ENCODE data around the gene FAM187B.

DNA sequence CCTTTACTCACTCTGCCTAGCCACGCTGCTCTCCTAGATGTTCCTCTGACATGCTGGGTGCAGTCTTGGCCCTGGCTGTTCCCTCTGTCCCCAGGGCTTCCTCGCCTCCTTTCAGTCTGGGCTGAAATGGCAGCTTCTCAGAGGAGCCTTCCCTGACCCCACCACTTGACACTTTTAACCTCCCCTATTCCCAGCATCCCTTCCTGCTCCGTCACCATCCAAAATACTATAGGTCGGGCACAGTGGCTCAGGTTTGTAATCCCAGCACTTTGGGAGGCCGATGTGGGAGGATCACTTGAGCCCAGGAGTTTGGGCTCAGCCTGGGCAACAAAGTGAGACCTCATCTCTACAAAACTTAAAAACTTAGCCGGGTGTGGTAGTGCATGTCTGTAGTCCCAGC is 2.6 kb downstream of the FAM187B start:
- TF ChIP-seq, protein P1, sequence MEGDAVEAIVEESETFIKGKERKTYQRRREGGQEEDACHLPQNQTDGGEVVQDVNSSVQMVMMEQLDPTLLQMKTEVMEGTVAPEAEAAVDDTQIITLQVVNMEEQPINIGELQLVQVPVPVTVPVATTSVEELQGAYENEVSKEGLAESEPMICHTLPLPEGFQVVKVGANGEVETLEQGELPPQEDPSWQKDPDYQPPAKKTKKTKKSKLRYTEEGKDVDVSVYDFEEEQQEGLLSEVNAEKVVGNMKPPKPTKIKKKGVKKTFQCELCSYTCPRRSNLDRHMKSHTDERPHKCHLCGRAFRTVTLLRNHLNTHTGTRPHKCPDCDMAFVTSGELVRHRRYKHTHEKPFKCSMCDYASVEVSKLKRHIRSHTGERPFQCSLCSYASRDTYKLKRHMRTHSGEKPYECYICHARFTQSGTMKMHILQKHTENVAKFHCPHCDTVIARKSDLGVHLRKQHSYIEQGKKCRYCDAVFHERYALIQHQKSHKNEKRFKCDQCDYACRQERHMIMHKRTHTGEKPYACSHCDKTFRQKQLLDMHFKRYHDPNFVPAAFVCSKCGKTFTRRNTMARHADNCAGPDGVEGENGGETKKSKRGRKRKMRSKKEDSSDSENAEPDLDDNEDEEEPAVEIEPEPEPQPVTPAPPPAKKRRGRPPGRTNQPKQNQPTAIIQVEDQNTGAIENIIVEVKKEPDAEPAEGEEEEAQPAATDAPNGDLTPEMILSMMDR (IDR thresholded peaks at IDR 0.05): no peak
- TF ChIP-seq POLR2A (IDR thresholded peaks at IDR 0.05) (no peak), EP300 (IDR thresholded peaks at IDR 0.05) (no peak), POLR2AphosphoS5 (IDR thresholded peaks at IDR 0.05) (no peak)

Measured in sigmoid colon (tissue), 4 donors.